DMS79 (cell line): Measurements from ENCODE around the gene NAV2.
A peak's percentile ranks its signal among the peaks of the same experiment; 100 is the strongest.

Experiments
- DNase-seq: peaks from one replicate; lab custom pipeline; 2025; lab: John Stamatoyannopoulos, UW

Gene NAV2

GRCh38 chr11:19834771-19835170 lies 122.1 kb downstream of the NAV2 start:
- no peak for DNase-seq

DNA sequence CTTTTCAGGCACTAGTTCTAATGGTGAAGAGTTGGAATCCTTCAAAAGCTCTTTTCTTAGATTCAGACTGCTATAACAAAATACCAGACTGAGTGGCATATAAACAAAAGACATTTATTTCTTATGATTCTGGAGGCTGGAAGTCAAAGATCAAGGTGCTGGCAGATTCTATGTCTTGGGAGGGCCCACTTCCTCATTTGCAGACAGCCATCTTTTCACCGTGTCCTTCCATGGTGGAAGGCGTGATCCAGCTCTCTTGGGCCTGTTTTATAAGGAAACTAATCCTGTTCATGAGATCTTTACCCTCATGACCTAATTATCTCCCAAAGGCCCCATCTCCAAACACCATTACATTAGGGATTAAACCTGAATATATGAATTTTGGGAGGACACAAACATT lies 124.0 kb downstream of the NAV2 start:
- DNase-seq: no peak

- DNase-seq: no peak
Measured at GRCh38 chr11:19838994-19839768, 126.5 kb downstream of the NAV2 start.

DNA sequence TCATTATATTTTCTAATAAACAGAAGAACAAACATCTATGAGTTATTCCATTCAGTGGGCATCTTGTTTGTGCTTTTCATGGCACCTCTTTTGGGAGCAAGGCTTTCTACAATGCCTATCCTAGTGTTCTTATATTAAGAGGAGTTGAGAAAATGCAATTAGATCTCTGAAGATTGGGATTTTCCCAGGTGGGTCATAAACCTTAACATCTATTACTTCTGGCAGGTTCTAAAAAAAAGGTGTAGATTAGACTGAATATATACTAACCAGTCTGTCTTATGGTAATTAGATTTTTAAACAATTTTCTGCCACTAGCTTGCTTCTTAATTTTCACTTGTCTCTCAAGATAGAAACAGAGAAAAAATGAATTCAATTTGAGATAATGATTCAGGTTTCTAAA lies 128.3 kb downstream of the NAV2 start:
- DNase-seq: no peak

- DNase-seq: no peak
Measured at GRCh38 chr11:19842505-19842904, 129.9 kb downstream of the NAV2 start.

GRCh38 chr11:19843079-19843478 lies 130.4 kb downstream of the NAV2 start:
- DNase-seq: no peak

GRCh38 chr11:19844012-19844411 lies 131.4 kb downstream of the NAV2 start:
- no peak for DNase-seq

DNA sequence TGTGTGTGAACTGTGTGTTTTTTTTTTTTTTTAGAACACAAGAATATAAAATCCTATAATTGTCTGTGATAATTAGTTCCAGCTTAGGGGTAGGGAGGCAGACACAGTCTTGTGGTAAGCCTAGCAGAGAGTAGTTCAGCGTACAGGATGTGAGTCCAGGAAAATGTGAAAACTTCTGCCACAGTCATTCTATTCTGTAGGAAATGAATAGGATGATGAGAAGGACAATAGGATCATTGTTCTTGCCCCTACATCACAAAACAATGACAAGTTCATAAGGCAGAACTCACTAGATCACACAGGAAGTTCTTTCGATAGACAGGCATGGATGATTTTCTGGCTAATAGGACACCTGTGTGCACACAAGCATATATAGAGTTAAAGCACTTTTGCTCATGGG lies 132.2 kb downstream of the NAV2 start:
- no peak for DNase-seq

DNA sequence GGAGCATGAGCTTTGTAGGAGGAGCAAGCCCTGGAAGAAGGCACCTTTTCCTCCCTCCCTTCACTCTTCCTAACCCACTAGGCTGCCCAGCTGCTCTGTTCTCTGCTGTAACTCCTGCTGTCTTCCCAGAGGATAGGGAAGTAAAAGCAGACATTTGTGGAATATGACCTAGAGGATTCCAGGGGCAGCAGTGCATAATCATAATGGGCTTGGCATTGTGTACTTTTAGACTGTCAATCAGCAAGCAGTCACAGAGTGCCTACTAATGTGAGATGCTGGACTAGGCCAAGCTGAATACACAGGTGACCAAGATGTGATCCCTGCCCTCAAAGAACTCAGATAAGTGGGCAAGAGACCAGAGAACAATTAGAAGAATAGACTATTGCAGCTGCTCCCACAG lies 133.0 kb downstream of the NAV2 start:
- DNase-seq: no peak

- no peak for DNase-seq
Measured at GRCh38 chr11:19846654-19847305, 134.1 kb downstream of the NAV2 start.

DNA sequence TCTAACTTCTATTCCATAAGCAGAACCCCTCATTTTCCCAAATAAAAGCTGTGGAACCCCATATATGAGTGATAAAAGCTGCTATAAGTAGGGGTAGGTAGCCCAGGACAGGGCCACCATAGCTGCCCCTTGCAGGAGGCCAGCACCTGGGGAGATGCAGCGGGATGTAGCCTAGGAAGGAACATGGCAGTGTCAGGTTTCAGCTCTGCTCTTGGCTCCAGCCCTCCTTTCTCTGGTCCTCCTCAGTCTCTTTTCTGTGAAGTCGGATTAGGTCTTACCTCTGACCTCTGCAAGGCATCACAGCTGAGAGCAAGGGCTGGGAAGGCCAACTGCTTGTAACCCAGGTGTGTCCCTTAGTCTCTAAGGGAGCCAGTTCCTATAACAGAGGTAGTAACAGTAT lies 135.6 kb downstream of the NAV2 start:
- no peak for DNase-seq

- DNase-seq: no peak
Measured at GRCh38 chr11:19849107-19849789, 136.6 kb downstream of the NAV2 start.

DNA sequence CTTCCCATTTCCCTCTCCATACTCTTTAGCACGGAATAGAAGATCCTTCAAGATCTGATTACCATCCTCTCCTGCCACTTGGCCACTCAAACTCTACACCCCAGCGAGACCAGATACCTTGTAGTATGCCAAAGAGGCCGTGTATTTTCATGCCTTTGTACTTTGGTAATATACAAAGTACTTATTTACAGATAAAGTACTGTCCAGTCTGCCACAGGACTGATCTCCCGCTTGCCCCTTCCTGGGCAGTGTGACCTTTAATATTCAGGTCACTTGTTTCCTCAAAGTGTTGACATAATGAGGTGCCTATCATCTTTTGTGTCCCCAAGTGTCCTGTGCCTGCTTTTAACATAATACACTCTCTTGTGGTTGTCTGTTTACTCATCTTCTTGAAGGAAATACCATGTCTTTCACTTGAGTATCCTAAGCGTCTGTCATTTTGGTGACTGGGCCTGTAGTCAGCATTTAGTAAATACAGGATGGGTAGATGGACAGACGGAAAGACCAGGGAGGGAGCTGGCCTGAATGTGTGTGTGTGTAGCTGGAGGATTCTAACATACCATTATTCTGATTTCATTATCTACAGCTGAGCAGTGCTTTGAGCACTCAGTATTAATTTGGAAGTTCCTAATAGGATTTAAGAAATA lies 137.4 kb downstream of the NAV2 start:
- no peak for DNase-seq

- no peak for DNase-seq
Measured at GRCh38 chr11:19852288-19852687, 139.7 kb downstream of the NAV2 start.

GRCh38 chr11:19853016-19853415 lies 140.4 kb downstream of the NAV2 start:
- no peak for DNase-seq

GRCh38 chr11:19853920-19854319 lies 141.3 kb downstream of the NAV2 start:
- DNase-seq: peak; percentile 57

DNA sequence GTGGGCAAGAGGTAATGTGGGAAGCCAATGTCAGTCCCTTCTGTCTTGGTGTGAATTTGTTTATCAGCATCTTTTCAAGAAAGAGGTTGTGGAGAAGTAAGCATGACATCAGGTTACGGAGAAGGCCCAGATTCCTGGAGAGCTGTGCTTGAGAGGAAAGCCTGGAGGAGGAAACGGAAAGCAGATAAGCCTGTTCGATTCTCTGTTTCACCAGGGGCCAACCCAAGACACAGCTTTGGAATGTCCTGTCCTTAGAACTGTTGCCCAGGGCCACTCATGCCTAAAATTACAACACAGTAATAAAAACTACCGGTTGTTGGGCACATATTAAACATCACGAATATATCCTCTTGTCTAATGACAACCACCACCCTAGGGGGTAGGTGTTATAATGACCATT lies 148.5 kb downstream of the NAV2 start:
- DNase-seq: no peak

DNA sequence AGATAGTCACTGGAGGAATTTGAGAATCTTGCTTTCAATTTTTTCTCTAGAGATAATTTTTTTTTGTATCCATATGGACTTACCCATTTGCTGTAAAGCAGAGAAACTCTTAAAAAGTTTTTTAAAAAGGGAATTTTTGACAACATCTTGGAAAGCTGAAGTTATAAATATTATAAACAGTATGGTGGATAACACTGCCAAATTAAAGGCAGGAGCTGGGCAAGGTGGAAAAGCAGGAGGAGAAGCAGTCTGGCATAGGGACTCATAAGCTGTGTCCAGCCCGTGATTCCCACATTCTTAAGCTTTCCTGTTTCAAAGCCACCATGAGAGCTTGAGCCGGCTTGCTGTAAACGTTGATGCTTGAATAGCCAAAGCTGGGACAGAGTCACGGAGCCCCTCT lies 149.5 kb downstream of the NAV2 start:
- DNase-seq: no peak

GRCh38 chr11:19864141-19865140 lies 151.8 kb downstream of the NAV2 start:
- no peak for DNase-seq

- DNase-seq: no peak
Measured at GRCh38 chr11:19866037-19866436, 153.4 kb downstream of the NAV2 start.

DNA sequence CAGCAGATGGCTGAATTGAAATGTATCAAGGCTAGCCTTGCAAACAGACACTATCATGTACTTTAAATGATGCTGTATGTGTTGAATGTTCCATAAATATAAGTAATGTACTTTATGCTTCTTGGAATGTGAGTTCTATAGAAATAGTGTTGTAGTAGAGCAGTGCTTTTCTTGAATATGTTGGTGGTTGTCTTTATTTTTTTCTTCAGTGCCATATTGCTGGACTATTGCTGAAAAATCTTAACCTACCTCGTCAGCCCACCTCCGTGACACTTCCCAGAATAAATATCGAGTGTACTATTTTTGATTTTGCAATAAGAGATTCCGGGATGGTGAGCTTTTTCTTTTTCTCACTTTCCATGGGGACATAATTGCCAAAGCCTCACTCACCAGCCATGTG lies 153.9 kb downstream of the NAV2 start:
- no peak for DNase-seq
